Smooth muscle cell (in vitro differentiated cells): Measurements from ENCODE around the gene TMPRSS11A. TPM values are rescaled to one million over a fixed set of nuclear protein-coding genes. Genes with fewer than 3 reads are reported as not detected.

Source experiments
- DNase-seq: peaks from one replicate; lab custom pipeline; 2025; ENCODE audit not compliant: unreplicated experiment; lab: John Stamatoyannopoulos, UW
- H2AFZ ChIP-seq: fragments of 200-600 bp; sonication (generic); 2 replicates; pipeline ENCODE4 v1.6.0; 2016; ENCODE audit warnings: antibody characterized with exemption, low read depth, mild to moderate bottlenecking
- H3F3A ChIP-seq: fragments of 200-600 bp; sonication (generic); 2 replicates; pipeline ENCODE4 v1.6.0; 2017; ENCODE audit warnings: antibody characterized with exemption, low read depth
- H3K27ac ChIP-seq: fragments of 200-600 bp; sonication (generic); 2 replicates; pipeline ENCODE4 v1.5.1; 2016; ENCODE audit warnings: low read depth, mild to moderate bottlenecking
- H3K27me3 ChIP-seq: fragments of 200-600 bp; sonication (generic); 2 replicates; pipeline ENCODE4 v1.6.1; 2016; ENCODE audit warnings: low read depth, mild to moderate bottlenecking
- H3K36me3 ChIP-seq: fragments of 200-600 bp; sonication (generic); 2 replicates; pipeline ENCODE4 v1.5.1; 2016; ENCODE audit warnings: low read depth
- H3K4me1 ChIP-seq: fragments of 200-600 bp; sonication (generic); 2 replicates; pipeline ENCODE4 v1.5.1; 2016; ENCODE audit warnings: low read depth
- H3K4me2 ChIP-seq: fragments of 200-600 bp; sonication (generic); 2 replicates; pipeline ENCODE4 v1.6.0; 2016; ENCODE audit warnings: mild to moderate bottlenecking
- H3K4me3 ChIP-seq: fragments of 200-600 bp; sonication (generic); 2 replicates; pipeline ENCODE4 v1.5.1; 2016; ENCODE audit warnings: mild to moderate bottlenecking
- H3K79me2 ChIP-seq: fragments of 200-600 bp; sonication (generic); 2 replicates; pipeline ENCODE4 v1.6.0; 2016; ENCODE audit warnings: low read depth, mild to moderate bottlenecking
- H3K9ac ChIP-seq: fragments of 200-600 bp; sonication (generic); 2 replicates; pipeline ENCODE4 v1.6.0; 2016; ENCODE audit warnings: low read depth
- H3K9me3 ChIP-seq: fragments of 200-600 bp; sonication (generic); replicated peaks from 2 replicates; pipeline ENCODE4 v1.5.1; 2016; ENCODE audit warnings: low read depth
- H4K20me1 ChIP-seq: fragments of 200-600 bp; sonication (generic); 2 replicates; pipeline ENCODE4 v1.6.0; 2016; ENCODE audit warnings: low read depth
- CTCF ChIP-seq: fragments of 200-600 bp; sonication (generic); IDR thresholded peaks from 2 replicates; pipeline ENCODE4 v1.5.1; 2017; ENCODE audit warnings: borderline replicate concordance, mild to moderate bottlenecking, antibody characterized with exemption; ENCODE audit not compliant: insufficient read depth, poor library complexity, severe bottlenecking
- WGBS: methylation state at CpG from one replicate; pipeline ENCODE4 v1.1.7; 2016; ENCODE audit warnings: low lambda C conversion rate; 5-methylcytosine and 5-hydroxymethylcytosine counted together
- polyA plus RNA-seq: library from polyadenylated mRNA; unstranded; fragments of >200 nt; fragmentation: Nextera tagmentation; extraction: Ambion mirVana; gene quantifications from 2 replicates; pipeline ENCODE4 v1.2.1, GENCODE V29; 2016
- total RNA-seq: library from RNA; depleted of rRNA; stranded (reverse); fragments of >200 nt; gene quantifications from 2 replicates; pipeline ENCODE4 v1.2.3, GENCODE V29; 2014

Gene TMPRSS11A
- total and polyA plus RNA-seq, 2 experiments from 2014 or later = 2.8 TPM; not detected in 1

DNA sequence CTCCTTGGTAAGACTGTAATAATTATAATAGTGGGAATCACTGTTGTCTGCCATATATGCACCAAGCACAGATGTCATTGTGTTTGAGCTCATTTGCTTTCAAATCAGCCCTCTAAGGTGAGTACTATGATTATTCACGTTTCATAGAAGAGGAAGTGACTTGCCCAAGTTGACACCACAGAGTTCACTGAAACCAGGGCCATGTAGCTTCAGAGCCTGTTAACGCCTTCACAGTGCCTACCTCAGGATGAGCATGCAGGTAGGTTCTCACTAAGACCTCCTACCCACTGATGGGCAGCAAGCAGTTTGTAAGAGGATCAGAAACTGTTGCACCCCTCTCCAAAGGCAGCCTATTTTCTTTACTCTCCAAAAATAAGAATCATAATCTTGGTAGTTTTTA, 27.4 kb downstream of the TMPRSS11A start:
- H3K27me3 ChIP-seq = no peaks in the 10 kb centered on the region
- no peak for DNase-seq
- no peaks in the 10 kb centered on the region for H4K20me1 ChIP-seq
- 57% methylated on average over 2 of the region's 2 CpGs for WGBS
- no peaks in the 10 kb centered on the region for H3K4me1 ChIP-seq
- no peak overlapping the region for H3K9ac ChIP-seq
- no peak overlapping the region for H2AFZ ChIP-seq
- H3K27ac ChIP-seq = no peak overlapping the region
- TF ChIP-seq CTCF = no peak
- no peaks in the 10 kb centered on the region for H3K36me3 ChIP-seq
- no peaks in the 10 kb centered on the region for H3F3A ChIP-seq
- H3K4me3 ChIP-seq = no peak overlapping the region
- H3K9me3 ChIP-seq = peaks cover 4% of the 10 kb centered on the region
- H3K4me2 ChIP-seq = no peak overlapping the region
- H3K79me2 ChIP-seq = no peaks in the 10 kb centered on the region

DNA sequence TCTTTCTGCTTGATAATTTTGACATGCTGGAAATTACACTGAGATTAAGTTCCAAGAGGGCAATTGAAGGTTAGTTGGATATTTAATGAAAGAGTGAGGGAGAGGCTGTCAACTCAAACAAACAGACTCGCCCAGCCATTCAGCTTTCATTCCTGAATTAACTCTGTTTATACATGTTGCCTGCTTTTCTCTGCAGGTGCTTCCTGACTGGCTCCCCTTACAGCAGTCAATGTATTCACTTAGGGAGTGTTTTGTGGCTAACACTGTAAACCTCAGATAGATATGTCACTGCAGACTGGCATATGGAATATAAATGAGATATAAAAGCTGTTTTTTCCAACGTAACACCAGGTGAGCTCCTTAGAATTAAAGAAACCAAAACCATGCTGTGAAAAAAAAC, 28.7 kb downstream of the TMPRSS11A start:
- Histone ChIP-seq H3K9ac (no peak overlapping the region), H3K9me3 (peaks cover 4% of the 10 kb centered on the region), H3K79me2 (no peaks in the 10 kb centered on the region), H3K4me3 (no peak overlapping the region), H3F3A (no peaks in the 10 kb centered on the region), H3K4me1 (no peaks in the 10 kb centered on the region), H3K27ac (no peak overlapping the region), H3K4me2 (no peak overlapping the region), H4K20me1 (no peaks in the 10 kb centered on the region), H2AFZ (no peak overlapping the region), H3K27me3 (no peaks in the 10 kb centered on the region), H3K36me3 (no peaks in the 10 kb centered on the region)
- no peak for DNase-seq
- WGBS = 75% methylated on average over 2 of the region's 2 CpGs
- TF ChIP-seq CTCF = no peak

DNA sequence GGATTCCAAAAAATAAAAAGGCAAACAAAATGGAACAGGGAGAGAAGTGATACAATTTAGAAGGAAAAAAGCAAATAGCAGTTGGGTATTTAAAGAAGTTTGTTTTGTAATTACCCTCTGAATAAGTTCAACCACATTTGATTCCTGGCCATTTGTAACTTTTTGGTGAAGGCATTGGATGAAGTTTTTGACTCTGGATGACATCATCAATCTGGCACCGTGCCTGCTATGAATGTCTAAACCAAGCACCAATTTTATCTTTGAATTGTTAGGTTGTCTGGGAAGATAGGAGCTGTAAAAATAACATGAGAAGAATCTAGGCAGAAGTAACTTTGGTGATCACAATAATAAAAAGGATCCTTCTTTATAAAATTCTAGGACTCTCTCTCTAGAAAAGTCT, 29.5 kb downstream of the TMPRSS11A start:
- no peak for DNase-seq
- Histone ChIP-seq H3K27ac (no peak overlapping the region), H2AFZ (no peak overlapping the region), H3F3A (no peaks in the 10 kb centered on the region), H3K9ac (no peak overlapping the region), H3K9me3 (peaks cover 4% of the 10 kb centered on the region), H3K4me1 (no peaks in the 10 kb centered on the region), H3K79me2 (no peaks in the 10 kb centered on the region), H3K27me3 (no peaks in the 10 kb centered on the region), H4K20me1 (no peaks in the 10 kb centered on the region), H3K36me3 (no peaks in the 10 kb centered on the region), H3K4me2 (no peak overlapping the region), H3K4me3 (no peak overlapping the region)
- no peak for TF ChIP-seq CTCF
- 84% methylated on average over 1 of the region's 1 CpG for WGBS

- no peak overlapping the region for H2AFZ ChIP-seq
- H3F3A ChIP-seq = no peaks in the 10 kb centered on the region
- no peaks in the 10 kb centered on the region for H3K79me2 ChIP-seq
- no peak overlapping the region for H3K27ac ChIP-seq
- H3K4me1 ChIP-seq = no peaks in the 10 kb centered on the region
- no peaks in the 10 kb centered on the region for H3K36me3 ChIP-seq
- peaks cover 2% of the 10 kb centered on the region for H3K9me3 ChIP-seq
- H4K20me1 ChIP-seq = no peaks in the 10 kb centered on the region
- H3K27me3 ChIP-seq = no peaks in the 10 kb centered on the region
- TF ChIP-seq CTCF = no peak
- H3K9ac ChIP-seq = no peak overlapping the region
- DNase-seq = no peak
- H3K4me2 ChIP-seq = no peak overlapping the region
- no peak overlapping the region for H3K4me3 ChIP-seq
- 71% methylated on average over 5 of the region's 5 CpGs for WGBS
Measured at GRCh38 chr4:67933038-67933437, 30.3 kb downstream of the TMPRSS11A start.
